GM18519 (cell line): ENCODE data around the gene GSG1L2.

Experiments used
- ATAC-seq: cut with Tn5 transposase; IDR thresholded peaks from one replicate; pipeline ENCODE4 v1.9.1; 2021; ENCODE audit warnings: mild to moderate bottlenecking, moderate library complexity; ENCODE audit not compliant: unreplicated experiment, low FRiP score

GSG1L2 gene

GRCh38 chr17:9821921-9822320 is at the start of gene GSG1L2:
Gene GSG1L2, minus strand, starts transcription at chr17:9822079. Its CDS starts 8 bp downstream, at chr17:9822071.
- ATAC-seq = no peak

- ATAC-seq = no peak
Observed at GRCh38 chr17:9868552-9868951, 46.7 kb upstream of the GSG1L2 start.

- no peak for ATAC-seq
Observed at GRCh38 chr17:9865586-9865985, 43.7 kb upstream of the GSG1L2 start.

GRCh38 chr17:9862949-9863348 is 41.1 kb upstream of the GSG1L2 start:
- ATAC-seq = no peak

- ATAC-seq = no peak
Observed at GRCh38 chr17:9862220-9862619, 40.3 kb upstream of the GSG1L2 start.

- no peak for ATAC-seq
Observed at GRCh38 chr17:9860851-9861250, 39.0 kb upstream of the GSG1L2 start.

- ATAC-seq = no peak
Observed at GRCh38 chr17:9859781-9860180, 37.9 kb upstream of the GSG1L2 start.

GRCh38 chr17:9855036-9855435 is 33.2 kb upstream of the GSG1L2 start:
- ATAC-seq = no peak

- no peak for ATAC-seq
Observed at GRCh38 chr17:9854255-9854654, 32.4 kb upstream of the GSG1L2 start.

- no peak for ATAC-seq
Observed at GRCh38 chr17:9850151-9850550, 28.3 kb upstream of the GSG1L2 start.

GRCh38 chr17:9845306-9845705 is 23.4 kb upstream of the GSG1L2 start:
- no peak for ATAC-seq

GRCh38 chr17:9844153-9844552 is 22.3 kb upstream of the GSG1L2 start:
- no peak for ATAC-seq

GRCh38 chr17:9843152-9844010 is 21.5 kb upstream of the GSG1L2 start:
- ATAC-seq = no peak

GRCh38 chr17:9842057-9842758 is 20.3 kb upstream of the GSG1L2 start:
- ATAC-seq = no peak

- ATAC-seq = no peak
Observed at GRCh38 chr17:9839433-9839832, 17.6 kb upstream of the GSG1L2 start.

- ATAC-seq = no peak
Observed at GRCh38 chr17:9837551-9838471, 15.9 kb upstream of the GSG1L2 start.

GRCh38 chr17:9833922-9834321 is 12.0 kb upstream of the GSG1L2 start:
- ATAC-seq = no peak

- ATAC-seq = no peak
Observed at GRCh38 chr17:9830711-9831110, 8.8 kb upstream of the GSG1L2 start.

GRCh38 chr17:9829343-9829742 is 7.5 kb upstream of the GSG1L2 start:
- ATAC-seq = no peak
